HG02798 (cell line): Measurements from ENCODE around the gene REX1BD.
"Not testable (repeated sequence)": the region's sequence is repeated elsewhere in the genome, so short reads cannot be mapped to it uniquely, and the experiment has no call there.

Source experiments
- ATAC-seq: cut with Tn5 transposase; IDR thresholded peaks from one replicate; pipeline ENCODE4 v1.9.1; 2021; ENCODE audit warnings: mild to moderate bottlenecking; ENCODE audit not compliant: unreplicated experiment, poor library complexity

REX1BD gene

GRCh38 chr19:18600692-18601397, 12.2 kb downstream of the REX1BD start:
- ATAC-seq = not testable (repeated sequence)

GRCh38 chr19:18601875-18602274, 13.3 kb downstream of the REX1BD start:
- ATAC-seq = no peak

- no peak for ATAC-seq
These were observed 14.8 kb downstream of the REX1BD start for GRCh38 chr19:18603255-18603957.

- no peak for ATAC-seq
These were observed 15.6 kb downstream of the REX1BD start for GRCh38 chr19:18603958-18604819.

DNA sequence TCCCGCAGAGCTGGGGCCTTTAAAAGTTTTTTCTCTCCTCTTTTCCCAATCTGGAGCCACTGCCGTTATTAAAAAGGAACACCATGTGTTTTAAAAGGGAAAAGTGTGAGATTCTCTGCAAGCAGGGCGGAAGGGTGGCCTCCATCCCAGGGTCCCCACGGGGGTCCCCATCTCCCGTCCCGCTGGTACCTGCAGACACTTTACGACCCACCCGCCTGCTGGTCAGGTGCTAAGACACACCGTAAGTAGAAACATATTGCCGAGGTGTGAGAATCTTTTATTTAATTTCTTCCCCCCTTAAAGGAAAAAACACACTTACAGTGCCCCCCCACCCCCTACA, 16.2 kb downstream of the REX1BD start:
- ATAC-seq = no peak

DNA sequence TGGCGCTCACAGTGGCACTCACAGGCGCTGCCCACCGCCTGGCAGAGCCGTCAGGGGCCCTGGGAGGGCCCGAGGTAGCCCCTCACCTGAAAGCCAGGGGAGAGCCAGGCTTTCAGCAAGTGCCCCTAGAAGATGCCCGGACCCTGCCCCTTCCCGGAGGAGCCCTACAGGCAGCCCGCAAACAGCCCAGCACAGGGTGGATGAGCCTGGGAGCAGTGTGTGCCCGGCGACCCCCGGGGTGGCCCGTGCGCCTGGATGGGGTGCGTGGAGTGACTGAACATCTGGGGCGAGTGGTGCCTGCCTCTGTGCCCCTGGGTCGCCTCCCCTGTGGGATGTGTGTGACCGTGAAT, 16.6 kb downstream of the REX1BD start:
- ATAC-seq = no peak

DNA sequence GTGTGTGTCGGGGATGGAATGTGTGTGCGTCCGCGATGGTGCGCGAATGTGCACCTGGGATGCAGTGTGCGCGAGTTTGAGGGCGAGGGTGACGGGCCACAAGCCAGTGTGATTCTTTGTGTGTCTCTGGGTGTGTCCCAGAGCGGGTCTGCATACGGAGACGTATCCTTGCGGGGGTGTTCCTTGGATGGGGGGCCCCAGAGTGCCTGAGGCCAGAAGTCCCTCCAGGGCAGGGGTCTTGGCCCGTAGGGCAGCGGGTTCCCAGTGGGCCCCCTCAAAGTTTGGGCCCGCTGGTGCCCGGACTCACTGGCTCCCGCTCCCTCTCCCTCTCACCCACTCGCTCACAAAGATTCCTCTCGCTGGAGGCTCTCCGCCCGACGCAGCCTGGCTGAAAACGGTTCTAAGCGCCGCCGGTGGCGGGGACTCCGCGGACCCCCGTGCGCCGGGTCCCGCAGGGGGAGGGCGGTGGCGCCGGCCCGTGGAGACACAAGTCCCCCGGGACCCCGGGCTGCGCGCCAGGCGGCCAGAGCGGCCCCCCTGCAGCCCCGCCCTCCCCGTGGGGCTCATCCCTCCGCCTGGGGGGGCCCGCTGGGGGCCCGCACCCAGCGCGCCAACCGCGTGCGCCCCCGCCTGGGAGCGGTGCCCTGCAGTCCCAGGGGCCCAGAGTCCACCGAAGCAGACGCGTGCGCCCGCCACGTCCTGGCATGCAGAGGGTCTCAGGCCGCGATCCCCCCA, 17.1 kb downstream of the REX1BD start:
- ATAC-seq = no peak

DNA sequence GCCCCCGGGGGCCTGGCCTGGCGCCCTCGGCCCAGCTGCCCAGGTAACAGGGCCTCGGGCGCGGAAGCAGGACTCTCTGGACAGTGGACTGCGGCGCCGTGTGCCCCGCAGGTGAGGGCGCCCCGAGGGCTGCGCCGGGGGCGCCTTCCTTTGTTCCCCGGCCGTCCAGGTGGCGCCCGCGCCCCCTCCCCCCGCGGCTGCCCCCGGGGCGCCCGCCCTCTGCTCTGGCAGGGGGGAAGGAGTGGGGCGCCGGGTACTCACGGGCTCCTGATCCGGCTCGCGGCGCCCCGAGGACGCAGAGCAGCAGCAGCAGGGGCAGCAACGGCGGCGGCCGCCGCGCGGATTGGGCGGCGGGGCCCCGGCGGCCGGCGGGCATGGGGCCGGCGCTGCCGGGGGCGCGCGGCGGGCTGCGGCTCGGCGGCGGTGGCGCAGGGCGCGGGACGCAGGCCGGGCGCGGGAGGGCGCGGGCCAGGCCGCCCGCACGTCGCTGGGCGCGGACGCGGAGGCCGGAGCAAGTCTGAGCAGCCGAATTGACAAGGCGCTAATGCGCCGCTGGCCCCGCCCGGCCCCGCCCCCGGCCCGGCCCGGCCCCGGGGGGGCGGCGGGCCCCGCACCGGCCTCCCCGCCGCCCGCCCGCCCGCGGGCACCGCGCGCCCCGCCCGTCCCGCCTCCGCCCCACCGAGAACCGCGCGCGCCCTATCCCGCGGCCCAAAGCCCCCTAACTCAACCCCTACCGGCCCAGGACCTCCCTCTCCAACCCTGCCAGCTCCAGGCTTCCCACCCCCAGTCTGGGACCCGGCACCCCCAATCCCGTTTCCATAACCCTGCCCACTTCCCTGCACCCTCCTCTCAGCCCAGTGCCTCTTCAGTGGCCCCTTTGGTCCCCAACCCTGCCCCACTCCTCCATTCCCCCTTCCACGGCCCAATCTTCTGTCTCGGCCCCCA, 18.0 kb downstream of the REX1BD start, which contains the start of gene CRLF1:
TSS of gene CRLF1 (minus strand) at position 519 of the 945 bp plus-strand sequence. CDS start at position 376, 143 bp downstream.
- no peak for ATAC-seq

DNA sequence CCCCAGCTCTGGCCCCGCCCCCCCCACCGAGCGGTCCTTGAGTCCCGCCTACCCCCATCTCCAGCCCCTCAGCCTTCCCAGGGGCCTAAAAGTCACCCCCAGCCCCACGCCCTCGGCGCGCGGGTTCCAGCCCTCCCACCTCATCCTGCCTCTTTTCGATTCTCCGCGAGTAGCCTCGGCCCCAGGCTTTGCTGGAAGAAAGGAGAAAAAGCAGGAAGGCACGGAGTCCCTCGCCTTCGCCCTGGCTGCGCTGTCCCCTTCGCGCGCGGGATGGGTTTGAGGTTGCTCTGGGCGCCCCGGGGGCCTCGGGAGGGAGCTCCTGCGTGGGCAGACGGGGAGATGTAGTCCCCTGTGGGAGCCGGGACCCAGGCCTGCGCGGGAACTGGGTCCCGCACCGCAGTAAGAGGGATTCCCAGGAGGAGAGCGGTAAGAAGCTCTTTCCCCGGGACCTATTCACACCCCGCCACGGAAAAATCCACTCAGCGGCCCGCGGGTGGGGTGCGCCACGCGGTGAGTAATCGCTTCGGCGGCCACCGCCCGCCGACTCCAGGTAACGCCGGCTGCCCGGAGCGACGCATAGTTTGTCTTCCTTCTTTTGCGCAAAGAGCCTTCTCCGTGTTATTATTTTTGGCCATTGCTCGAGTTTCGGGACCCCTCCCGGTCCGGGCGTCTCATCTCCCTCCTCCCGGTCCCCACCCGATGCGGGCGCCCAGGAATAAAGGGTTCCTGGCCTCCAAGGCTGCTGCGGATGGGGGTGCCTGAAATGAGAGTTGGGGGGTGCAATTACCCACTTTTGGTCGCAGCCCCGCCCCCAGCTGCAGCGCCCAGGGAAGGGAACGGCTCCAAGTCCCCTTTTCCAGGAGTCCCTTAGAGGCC, 18.9 kb downstream of the REX1BD start:
- ATAC-seq = no peak

- ATAC-seq = no peak
These were observed 19.7 kb downstream of the REX1BD start for GRCh38 chr19:18608102-18608804.

DNA sequence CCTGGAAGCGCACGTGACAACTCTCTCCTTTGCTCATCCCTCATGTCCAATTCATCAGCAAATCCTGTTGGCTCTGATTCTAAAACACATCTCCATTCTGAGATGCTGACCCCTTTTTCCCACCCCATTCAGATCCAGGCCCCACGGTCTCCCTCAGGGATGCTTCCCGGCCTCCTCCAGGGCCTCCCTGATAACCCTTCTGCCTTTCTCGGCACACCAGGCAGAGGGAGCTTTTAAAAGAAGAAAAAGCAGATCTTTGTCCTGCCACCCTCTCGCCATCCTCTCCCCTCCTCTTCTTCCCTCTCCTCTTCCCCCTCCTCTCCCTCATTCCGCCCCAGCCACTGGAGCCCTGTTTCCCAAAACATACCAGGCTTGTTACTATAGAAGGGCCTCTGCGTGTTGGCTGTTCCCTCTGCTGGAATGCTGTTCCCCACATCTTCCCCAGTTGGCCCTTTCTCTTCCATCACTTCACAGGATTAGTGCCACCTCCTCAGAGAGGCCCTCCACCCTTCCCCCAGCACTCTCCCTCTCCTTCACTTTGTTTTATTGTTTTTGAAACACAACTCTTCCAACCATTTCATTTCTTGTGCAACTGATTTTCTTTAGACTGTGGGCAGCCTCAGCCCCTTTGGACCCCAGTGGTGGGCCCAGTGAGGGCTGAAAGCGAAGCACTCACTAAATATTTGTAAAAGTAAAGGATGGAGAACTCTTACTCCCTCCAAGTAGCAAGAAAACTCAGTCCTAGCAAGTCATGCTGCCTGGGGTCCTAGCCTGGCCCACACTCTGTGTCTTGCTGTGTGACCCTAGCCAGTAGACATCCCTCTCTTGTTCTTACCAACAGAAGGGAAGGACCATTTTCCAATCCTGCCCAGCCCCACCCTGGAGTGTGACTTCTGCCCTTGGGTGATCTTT, 20.5 kb downstream of the REX1BD start:
- ATAC-seq = no peak

GRCh38 chr19:18609717-18610051, 21.1 kb downstream of the REX1BD start:
- no peak for ATAC-seq

- no peak for ATAC-seq
These were observed 21.6 kb downstream of the REX1BD start for GRCh38 chr19:18610245-18610555.

- ATAC-seq = no peak
These were observed 22.1 kb downstream of the REX1BD start for GRCh38 chr19:18610556-18611326.

GRCh38 chr19:18611327-18612050, 22.9 kb downstream of the REX1BD start:
- no peak for ATAC-seq
